ENCODE results near the gene GRIK4.

DNA sequence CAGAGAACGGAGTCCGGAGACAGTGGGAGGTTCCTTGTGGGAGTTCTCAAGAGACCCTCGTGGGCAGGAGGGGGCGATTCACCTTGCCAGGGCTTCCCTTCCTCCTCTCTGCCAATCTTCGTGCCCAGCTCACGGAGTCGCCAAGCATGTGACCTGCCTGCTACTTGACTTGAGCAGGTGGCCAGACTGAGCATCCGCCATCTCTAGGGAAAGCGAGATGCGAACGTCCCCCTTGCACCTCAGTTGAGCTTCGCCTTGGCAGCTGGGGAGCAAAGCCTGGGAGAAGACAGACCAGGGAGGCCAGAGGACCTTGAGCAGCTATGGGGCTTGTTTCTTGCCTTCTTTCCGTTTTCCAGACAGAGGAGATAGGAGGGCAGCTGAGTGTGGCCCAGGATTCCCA, 123.2 kb downstream of the GRIK4 start:
- no peak for TF ChIP-seq GRHL2 (CRISPR knock-in tag; IDR thresholded peaks at IDR 0.05; ENCODE audit: insufficient replicate concordance, severe bottlenecking)
- TF ChIP-seq, protein P1, sequence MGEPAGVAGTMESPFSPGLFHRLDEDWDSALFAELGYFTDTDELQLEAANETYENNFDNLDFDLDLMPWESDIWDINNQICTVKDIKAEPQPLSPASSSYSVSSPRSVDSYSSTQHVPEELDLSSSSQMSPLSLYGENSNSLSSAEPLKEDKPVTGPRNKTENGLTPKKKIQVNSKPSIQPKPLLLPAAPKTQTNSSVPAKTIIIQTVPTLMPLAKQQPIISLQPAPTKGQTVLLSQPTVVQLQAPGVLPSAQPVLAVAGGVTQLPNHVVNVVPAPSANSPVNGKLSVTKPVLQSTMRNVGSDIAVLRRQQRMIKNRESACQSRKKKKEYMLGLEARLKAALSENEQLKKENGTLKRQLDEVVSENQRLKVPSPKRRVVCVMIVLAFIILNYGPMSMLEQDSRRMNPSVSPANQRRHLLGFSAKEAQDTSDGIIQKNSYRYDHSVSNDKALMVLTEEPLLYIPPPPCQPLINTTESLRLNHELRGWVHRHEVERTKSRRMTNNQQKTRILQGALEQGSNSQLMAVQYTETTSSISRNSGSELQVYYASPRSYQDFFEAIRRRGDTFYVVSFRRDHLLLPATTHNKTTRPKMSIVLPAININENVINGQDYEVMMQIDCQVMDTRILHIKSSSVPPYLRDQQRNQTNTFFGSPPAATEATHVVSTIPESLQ (CRISPR knock-in tag; IDR thresholded peaks at IDR 0.05), result no peak
- no peak for TF ChIP-seq ZNF263 (CRISPR knock-in tag; IDR thresholded peaks at IDR 0.05; ENCODE audit: low read depth)

Data from WTC11 (cell line).